C4-2B (cell line): ENCODE measurements around the gene DHDH.

Source experiments
- H3K27ac ChIP-seq: fragments of 450-650 bp; 2 replicates; pipeline ENCODE4 v1.5.1; 2017
- ZFX ChIP-seq: fragments of 450-650 bp; IDR thresholded peaks from 2 replicates; pipeline ENCODE4 v1.6.1; 2017
- TF ChIP-seq, protein P1 (sequence below): fragments of 450-650 bp; conservative IDR thresholded peaks from 2 replicates; pipeline ENCODE4 v1.5.1; 2017; ENCODE audit warnings: mild to moderate bottlenecking

Gene DHDH

DNA sequence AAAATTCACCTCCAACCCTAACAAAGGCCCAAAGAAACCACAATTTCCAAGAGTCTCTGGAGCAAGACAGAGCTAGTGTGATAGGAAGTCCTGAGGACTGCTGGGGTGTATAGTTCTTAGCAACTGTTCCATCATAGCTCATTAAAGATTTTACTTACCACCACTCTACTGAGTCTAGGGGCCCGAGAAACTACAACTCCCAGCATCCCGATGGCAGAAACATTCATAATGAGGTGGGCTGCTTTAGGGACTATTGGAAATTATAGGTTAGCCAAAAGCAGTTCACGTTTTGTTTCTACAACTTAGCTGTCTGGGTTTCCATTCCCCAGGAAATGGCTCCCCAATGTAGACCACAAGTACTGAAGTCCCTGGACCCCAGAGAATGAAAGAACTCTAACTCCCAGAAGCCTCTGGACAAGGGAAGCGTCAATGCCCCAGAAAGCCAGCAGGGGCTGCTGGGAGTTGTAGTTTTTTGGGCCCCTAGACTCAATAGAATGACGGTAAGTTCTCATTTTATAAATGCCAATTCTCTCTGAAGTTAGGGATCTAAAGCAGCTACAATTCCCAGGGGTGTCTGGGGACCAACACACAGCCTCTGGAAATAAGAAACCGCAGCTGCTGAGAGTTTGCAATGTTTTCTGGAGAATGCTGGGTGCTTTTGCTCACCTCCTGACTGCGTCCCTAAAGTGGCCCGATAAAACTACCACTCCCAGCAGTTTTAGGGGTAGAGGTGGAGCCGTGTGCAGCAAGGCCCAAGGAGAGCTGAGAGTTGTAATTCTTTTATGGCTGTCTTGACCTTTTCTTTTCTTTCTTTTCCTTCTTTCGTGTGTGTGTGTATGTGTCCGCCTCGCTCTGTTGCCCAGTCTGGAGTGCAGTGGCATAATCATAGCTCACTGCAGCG, 42.7 kb downstream of the DHDH start:
- TF ChIP-seq, protein P1, sequence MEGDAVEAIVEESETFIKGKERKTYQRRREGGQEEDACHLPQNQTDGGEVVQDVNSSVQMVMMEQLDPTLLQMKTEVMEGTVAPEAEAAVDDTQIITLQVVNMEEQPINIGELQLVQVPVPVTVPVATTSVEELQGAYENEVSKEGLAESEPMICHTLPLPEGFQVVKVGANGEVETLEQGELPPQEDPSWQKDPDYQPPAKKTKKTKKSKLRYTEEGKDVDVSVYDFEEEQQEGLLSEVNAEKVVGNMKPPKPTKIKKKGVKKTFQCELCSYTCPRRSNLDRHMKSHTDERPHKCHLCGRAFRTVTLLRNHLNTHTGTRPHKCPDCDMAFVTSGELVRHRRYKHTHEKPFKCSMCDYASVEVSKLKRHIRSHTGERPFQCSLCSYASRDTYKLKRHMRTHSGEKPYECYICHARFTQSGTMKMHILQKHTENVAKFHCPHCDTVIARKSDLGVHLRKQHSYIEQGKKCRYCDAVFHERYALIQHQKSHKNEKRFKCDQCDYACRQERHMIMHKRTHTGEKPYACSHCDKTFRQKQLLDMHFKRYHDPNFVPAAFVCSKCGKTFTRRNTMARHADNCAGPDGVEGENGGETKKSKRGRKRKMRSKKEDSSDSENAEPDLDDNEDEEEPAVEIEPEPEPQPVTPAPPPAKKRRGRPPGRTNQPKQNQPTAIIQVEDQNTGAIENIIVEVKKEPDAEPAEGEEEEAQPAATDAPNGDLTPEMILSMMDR = no peak
- no peak for TF ChIP-seq ZFX

DNA sequence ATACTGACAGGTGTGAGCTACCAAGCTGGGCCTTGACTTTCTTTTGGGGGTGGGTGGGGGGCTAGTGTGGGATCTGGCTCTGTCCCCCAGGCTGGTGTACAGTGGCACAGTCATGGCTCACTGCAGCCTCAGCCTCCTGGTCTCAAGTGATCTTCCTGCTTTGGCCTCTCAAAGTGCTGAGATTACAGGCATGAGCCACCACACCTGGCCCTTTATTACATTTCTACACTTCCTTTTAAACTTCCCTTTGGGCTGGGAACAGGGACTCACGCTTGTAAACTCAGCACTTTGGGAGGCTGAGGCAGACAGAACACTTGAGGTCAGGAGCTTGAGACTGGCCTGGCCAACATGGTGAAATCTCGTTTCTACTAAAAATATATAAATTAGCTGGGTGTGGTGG, 43.6 kb downstream of the DHDH start:
- TF ChIP-seq ZFX = no peak
- TF ChIP-seq, protein P1 = no peak
- no peak overlapping the region for H3K27ac ChIP-seq

More for the DNA sequence above, 42.7 kb downstream of the DHDH start:
- H3K27ac ChIP-seq = no peak overlapping the region

DNA sequence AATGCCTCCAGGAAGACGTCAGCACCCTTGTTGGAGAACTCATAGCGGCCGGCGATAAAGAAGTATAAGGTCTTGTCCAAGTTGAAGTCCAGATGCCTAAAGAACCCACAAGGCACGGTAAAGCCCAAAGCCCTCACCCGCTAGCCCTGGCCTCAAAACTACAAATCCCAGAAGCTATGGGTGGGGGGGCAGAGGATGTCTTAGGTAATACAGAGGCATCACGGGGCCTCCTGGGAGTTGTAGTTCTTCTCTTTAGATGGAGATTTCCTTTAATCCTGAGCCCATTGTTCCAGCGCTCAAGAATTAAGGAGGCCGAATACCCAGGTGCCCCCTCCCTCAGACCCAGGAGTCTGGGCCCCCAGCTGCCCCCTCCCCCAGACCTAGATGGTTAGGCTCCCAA, 48.8 kb downstream of the DHDH start:
- no peak for TF ChIP-seq ZFX
- TF ChIP-seq, protein P1 = no peak
- H3K27ac ChIP-seq = no peak overlapping the region

DNA sequence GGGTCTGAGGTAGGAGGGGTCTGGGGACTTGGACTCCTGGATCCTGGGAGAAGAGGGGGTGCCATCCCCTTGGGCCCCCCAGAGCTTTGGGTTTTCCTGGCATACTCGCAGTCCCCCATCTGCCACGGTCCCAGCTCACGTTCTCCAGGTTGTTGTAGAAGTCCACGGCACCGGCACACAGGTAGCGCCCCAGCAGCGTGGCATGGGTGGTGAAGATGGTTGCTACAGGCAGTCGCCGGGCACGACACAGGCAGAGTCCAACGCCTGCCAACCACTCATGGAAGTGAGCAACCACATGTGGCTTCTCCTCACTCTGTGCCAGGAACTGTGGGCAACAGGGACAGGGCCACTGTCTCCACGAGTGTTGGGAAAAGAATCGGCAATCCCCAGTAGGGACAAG, 52.2 kb downstream of the DHDH start:
- H3K27ac ChIP-seq = no peak overlapping the region
- no peak for TF ChIP-seq ZFX
- TF ChIP-seq, protein P1 = no peak

DNA sequence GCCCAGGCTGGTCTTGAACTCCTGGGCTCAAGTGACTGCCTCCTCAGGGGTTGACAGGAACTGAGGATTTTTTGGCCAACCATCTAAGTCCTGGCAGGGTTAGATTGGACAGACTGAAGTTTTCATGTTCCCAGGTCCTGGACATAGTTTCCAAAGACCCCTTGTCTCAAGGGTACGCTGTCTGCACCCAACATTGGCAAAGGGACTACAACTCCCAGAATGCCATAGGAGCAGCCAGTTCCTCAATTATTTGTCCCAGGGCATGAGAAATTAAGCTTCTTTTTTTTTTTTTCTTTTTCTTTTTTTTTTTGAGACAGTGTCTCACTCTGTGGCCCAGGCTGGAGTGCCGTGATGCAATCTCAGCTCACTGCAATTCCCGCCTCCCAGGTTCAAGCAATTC, 52.7 kb downstream of the DHDH start:
- TF ChIP-seq, protein P1 = no peak
- TF ChIP-seq ZFX = no peak
- H3K27ac ChIP-seq = no peak overlapping the region

DNA sequence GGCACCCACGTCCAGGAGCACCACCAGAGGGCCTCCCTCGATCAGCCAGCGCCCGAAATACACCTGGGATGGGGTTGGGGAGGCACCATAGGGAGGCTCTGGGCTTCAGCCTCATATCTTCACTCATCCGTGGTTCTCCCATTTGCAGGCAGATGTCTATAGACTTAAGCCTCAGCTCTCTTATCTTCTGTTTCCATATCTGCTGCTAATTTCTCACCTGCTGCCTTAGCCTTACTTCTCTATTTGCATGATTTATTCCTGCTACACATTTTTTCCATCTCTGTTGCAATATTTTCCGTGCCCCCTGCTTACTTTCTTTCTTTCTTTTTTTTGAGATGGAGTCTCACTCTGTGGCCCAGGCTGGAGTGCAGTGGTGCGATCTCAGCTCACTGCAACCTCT, 53.8 kb downstream of the DHDH start:
- H3K27ac ChIP-seq = no peak overlapping the region
- no peak for TF ChIP-seq ZFX
- TF ChIP-seq, protein P1 = no peak

DNA sequence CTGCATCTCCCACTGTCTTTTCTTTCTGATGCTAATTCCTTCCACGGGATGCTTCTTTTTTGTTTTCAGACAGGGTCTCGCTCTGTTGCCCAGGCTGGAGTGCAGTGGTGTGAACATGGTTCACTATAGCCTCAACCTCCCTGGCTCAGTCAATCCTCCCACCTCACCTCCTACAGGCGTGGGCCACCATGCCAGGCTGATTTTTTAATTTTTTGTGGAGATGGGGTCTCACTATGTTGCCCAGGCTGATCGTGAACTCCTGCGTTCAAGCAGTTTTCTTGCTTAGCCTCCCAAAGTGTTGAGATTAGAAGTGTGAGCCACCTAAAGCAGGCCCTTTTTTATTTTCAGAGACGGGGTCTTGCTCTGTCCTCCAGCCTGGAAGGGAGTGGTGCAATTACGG, 54.8 kb downstream of the DHDH start:
- TF ChIP-seq, protein P1 = no peak
- TF ChIP-seq ZFX = no peak
- H3K27ac ChIP-seq = no peak overlapping the region
